ENCODE data around the gene GALC.

The GALC gene

GRCh38 chr14:87960013-87960787 lies 32.8 kb downstream of the GALC start:
- Histone ChIP-seq H3K27ac (no peak overlapping the region), H3K4me3 (ENCODE audit: low read depth in 1 of 2, low read length in 1 of 2) (no peak overlapping the region), H3K27me3 (no peaks in the 10 kb centered on the region)

GRCh38 chr14:87955501-87955900 lies 37.5 kb downstream of the GALC start:
- Histone ChIP-seq H3K36me3 (peaks cover 28% of the 10 kb centered on the region), H3K9me3 (no peaks in the 10 kb centered on the region), H3K27me3 (no peaks in the 10 kb centered on the region), H3K4me3 (ENCODE audit: low read depth in 1 of 2, low read length in 1 of 2) (no peak overlapping the region), H3K27ac (no peak overlapping the region), H3K4me1 (ENCODE audit: control insufficient read depth in 1 of 2, insufficient read depth in 1 of 2, low read depth in 1 of 2, low read length in 1 of 2) (peaks cover 14 to 22% of the 10 kb centered on the region in 2 experiments)
- no peak for TF ChIP-seq CTCF (IDR thresholded peaks at IDR 0.05)

More at GRCh38 chr14:87960013-87960787, 32.8 kb downstream of the GALC start:
- Histone ChIP-seq H3K9me3 (no peaks in the 10 kb centered on the region), H3K36me3 (peaks cover 53% of the 10 kb centered on the region), H3K4me1 (ENCODE audit: control insufficient read depth in 1 of 2, insufficient read depth in 1 of 2, low read depth in 1 of 2, low read length in 1 of 2) (no peaks in the 10 kb centered on the region)
- no peak for TF ChIP-seq CTCF (IDR thresholded peaks at IDR 0.05)

GRCh38 chr14:87952307-87953094 lies 40.5 kb downstream of the GALC start:
- H3K36me3 ChIP-seq: peaks cover 34% of the 10 kb centered on the region
- H3K4me3 ChIP-seq (ENCODE audit: low read depth in 1 of 2, low read length in 1 of 2): no peak overlapping the region
- TF ChIP-seq CTCF (IDR thresholded peaks at IDR 0.05): no peak
- H3K27me3 ChIP-seq: no peaks in the 10 kb centered on the region
- peaks cover 14 to 27% of the 10 kb centered on the region in 2 experiments for H3K4me1 ChIP-seq (ENCODE audit: control insufficient read depth in 1 of 2, insufficient read depth in 1 of 2, low read depth in 1 of 2, low read length in 1 of 2)
- no peaks in the 10 kb centered on the region for H3K9me3 ChIP-seq
- H3K27ac ChIP-seq: peak overlapping the region; percentile 30

- H3K4me3 ChIP-seq (ENCODE audit: low read depth in 1 of 2, low read length in 1 of 2): no peak overlapping the region
- H3K4me1 ChIP-seq (ENCODE audit: control insufficient read depth in 1 of 2, insufficient read depth in 1 of 2, low read depth in 1 of 2, low read length in 1 of 2): peaks cover 0 to under 1% of the 10 kb centered on the region in 2 experiments
- peaks cover 83% of the 10 kb centered on the region for H3K36me3 ChIP-seq
- no peaks in the 10 kb centered on the region for H3K9me3 ChIP-seq
- H3K27me3 ChIP-seq: no peaks in the 10 kb centered on the region
- TF ChIP-seq CTCF (IDR thresholded peaks at IDR 0.05): peak; percentile 71
- H3K27ac ChIP-seq: no peak overlapping the region
Observed at GRCh38 chr14:87944987-87945604, 47.9 kb downstream of the GALC start.

- Histone ChIP-seq H3K36me3 (peaks cover 75% of the 10 kb centered on the region), H3K27me3 (no peaks in the 10 kb centered on the region), H3K27ac (no peak overlapping the region), H3K4me1 (ENCODE audit: control insufficient read depth in 1 of 2, insufficient read depth in 1 of 2, low read depth in 1 of 2, low read length in 1 of 2) (no peaks in the 10 kb centered on the region), H3K9me3 (no peaks in the 10 kb centered on the region), H3K4me3 (ENCODE audit: low read depth in 1 of 2, low read length in 1 of 2) (no peak overlapping the region)
- TF ChIP-seq CTCF (IDR thresholded peaks at IDR 0.05): no peak
Observed at GRCh38 chr14:87940894-87941293, 52.1 kb downstream of the GALC start.

Data from neutrophil (primary cell).